Germinal center (tissue), 1 donor: Measurements from ENCODE around the gene FRAT1.

ENCODE experiments used
- DNase-seq: peaks from one replicate; pipeline ENCODE4 v3.0.0; 2012; ENCODE audit warnings: mixed read lengths, low spot score

FRAT1 gene

DNA sequence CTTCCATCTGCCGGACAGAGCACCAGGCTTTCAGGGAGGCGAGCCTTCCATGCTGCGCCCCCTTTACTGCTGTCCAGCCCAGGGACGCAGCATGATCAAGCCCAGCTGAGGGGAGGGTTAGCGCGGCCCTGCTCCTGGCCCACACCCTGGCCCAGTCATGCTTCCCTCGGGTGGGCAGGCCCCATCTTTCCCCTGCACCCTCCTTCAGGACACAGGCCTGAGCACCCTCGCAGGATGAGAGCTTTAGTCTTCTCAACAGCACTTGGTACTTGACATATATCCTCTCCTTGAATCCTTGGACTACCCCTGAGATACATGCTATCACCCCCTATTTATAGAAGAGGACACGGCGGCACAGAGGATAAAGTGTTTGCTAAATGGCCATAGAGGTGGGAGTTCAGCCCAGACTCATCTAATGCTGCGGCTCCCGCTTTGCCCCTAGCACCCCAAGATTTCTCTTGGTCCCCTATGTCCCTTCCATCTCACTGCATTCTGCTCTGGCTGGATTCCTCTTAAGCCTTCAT, 48.1 kb downstream of the FRAT1 start:
- DNase-seq = no peak
